Stimulated activated CD8-positive, alpha-beta memory T cell treated with anti-CD3 and anti-CD28 coated beads, Interleukin-4, amount 100 ng/mL, for 1 hour (primary cell): Measurements from ENCODE around the gene POLDIP2.

ENCODE experiments used
- DNase-seq, 2 donors: peaks; one replicate each; pipeline ENCODE4 v3.0.0-alpha.2; 2020; ENCODE audit warnings: low read depth in 2 of 2, low spot score in 1 of 2

Gene POLDIP2

DNA sequence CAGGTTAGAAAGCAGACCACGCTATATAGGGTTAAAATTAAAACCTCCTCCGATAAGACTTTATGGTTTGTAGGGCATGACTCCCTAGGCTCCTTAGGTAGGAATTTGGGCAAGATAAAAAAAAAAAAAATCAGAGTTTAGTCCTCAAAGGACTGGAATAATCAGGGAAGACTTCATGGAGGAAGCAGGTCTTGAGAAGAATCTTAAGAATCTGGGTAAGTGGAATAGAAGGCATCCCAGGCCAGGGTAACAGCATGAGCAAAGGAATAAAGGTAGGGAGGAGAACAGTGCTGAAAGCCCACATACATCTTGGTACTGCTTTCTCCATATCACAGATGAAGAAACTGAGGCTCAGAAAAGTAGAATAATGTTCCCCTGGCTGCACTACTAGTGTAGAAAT is 33.2 kb upstream of the POLDIP2 start:
- DNase-seq: no peak

DNA sequence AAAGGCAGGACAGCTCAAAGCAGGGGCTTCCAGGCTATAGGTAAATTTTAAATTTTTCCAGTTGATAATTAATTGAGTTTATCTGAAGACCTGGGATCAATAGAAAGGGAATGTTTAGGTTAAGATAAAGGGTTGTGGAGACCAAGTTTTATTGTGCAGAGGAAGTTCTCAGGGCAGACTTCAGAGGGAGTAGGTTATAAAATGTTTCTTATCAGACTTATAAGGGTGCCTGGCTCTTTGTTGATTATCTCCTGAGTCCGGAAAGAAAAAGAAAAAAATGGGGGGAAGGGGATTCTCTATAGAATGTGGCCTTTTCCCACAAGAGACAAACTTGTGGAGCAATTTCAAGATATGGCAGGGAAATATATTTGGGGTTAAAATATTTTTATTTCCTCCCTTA is 32.8 kb upstream of the POLDIP2 start:
- DNase-seq: no peak

DNA sequence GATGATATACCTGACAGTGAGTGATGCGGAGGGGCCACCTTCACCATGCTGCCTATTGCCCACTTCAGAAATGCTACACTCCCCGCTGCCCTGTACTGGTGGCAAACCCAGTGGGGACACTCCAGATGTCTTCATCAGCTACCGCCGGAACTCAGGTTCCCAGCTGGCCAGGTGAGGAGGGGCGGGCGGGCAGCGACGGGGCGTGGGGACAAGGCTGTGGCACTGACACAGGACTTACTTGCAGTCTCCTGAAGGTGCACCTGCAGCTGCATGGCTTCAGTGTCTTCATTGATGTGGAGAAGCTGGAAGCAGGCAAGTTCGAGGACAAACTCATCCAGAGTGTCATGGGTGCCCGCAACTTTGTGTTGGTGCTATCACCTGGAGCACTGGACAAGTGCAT is 30.8 kb upstream of the POLDIP2 start:
- no peak for DNase-seq

DNA sequence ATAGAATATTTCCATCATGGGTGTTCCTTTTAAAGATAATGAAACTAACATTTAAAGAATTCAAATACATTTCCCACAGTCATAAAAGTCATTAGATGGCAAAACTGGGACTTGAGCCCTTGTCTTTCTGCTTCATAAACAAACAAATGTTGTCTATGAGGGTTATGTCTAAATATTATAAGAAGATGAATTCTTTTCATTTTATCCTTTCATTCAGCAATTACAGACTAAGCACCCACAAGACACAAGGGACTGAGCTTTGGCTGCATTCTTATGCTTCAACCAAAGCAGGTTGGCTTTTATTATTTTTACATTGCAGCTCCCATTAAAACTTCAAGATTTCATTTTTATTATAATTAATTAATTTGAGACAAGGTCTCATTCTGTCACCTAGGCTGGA is 29.1 kb upstream of the POLDIP2 start:
- no peak for DNase-seq

DNA sequence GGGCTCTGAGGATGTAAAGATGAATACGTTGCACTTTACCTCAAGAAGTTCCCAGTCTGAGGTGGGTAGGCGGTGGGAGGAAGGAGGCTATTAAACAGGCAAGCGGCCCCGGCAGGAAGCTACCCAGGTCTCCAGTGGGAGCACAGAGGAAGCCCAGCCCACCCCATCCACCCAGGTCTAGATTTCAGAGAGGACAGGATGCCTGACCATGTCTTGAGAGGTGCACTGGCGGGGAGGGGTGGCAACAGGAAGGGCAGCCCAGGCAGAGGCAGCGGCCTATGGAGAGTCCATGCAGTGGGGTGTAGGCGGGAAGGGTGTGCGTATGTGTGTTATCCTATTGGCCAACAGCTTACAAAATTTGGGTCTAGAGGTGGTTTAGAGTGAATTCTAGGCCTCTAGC is 28.1 kb upstream of the POLDIP2 start:
- DNase-seq: no peak

DNA sequence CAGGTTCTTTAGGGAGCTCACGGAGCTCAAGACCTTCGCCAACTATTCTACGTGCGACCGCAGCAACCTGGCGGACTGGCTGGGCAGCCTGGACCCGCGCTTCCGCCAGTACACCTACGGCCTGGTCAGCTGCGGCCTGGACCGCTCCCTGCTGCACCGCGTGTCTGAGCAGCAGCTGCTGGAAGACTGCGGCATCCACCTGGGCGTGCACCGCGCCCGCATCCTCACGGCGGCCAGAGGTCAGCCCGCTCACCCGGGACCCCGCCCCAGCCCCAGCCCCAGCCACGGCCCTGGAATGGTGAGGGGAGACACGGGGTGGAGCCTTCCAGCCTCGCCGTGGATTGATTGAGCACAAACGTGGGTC is 27.7 kb upstream of the POLDIP2 start:
- DNase-seq: no peak

DNA sequence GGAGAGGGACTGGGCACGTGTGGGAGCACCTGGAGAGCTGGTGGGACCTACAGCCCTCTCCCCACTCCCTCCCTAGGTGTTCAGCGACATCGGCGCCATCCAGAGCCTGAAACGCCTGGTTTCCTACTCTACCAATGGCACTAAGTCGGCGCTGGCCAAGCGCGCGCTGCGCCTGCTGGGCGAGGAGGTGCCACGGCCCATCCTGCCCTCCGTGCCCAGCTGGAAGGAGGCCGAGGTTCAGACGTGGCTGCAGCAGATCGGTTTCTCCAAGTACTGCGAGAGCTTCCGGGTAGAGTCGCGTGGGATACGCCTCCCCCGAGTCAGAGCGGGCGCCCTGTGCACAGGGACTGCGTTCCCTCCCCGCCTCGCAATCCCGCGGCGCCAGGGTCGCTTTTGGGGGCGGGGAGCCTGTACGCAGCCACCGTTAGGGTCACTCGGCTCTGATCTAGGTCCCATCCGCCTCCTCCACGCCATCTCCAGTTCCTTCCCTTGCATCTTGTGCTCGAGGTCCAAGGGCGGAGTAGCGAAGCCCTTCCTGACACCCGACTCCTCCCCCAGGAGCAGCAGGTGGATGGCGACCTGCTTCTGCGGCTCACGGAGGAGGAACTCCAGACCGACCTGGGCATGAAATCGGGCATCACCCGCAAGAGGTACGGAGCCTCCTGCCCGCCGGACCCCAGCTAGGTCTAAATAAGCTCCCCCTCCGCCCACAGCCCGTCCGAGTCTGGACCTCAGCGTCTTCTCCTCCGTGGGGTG is 27.1 kb upstream of the POLDIP2 start:
- DNase-seq: peak in 1 of 2 donors; percentile 38

DNA sequence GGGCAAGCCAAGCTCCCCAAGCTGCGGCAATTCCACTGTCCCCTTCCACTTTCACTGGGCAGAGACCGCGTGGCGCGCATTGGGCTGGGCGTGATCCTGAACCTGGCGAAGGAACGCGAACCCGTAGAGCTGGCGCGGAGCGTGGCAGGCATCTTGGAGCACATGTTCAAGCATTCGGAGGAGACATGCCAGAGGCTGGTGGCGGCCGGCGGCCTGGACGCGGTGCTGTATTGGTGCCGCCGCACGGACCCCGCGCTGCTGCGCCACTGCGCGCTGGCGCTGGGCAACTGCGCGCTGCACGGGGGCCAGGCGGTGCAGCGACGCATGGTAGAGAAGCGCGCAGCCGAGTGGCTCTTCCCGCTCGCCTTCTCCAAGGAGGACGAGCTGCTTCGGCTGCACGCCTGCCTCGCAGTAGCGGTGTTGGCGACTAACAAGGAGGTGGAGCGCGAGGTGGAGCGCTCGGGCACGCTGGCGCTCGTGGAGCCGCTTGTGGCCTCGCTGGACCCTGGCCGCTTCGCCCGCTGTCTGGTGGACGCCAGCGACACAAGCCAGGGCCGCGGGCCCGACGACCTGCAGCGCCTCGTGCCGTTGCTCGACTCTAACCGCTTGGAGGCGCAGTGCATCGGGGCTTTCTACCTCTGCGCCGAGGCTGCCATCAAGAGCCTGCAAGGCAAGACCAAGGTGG is 24.0 kb upstream of the POLDIP2 start:
- DNase-seq: no peak

DNA sequence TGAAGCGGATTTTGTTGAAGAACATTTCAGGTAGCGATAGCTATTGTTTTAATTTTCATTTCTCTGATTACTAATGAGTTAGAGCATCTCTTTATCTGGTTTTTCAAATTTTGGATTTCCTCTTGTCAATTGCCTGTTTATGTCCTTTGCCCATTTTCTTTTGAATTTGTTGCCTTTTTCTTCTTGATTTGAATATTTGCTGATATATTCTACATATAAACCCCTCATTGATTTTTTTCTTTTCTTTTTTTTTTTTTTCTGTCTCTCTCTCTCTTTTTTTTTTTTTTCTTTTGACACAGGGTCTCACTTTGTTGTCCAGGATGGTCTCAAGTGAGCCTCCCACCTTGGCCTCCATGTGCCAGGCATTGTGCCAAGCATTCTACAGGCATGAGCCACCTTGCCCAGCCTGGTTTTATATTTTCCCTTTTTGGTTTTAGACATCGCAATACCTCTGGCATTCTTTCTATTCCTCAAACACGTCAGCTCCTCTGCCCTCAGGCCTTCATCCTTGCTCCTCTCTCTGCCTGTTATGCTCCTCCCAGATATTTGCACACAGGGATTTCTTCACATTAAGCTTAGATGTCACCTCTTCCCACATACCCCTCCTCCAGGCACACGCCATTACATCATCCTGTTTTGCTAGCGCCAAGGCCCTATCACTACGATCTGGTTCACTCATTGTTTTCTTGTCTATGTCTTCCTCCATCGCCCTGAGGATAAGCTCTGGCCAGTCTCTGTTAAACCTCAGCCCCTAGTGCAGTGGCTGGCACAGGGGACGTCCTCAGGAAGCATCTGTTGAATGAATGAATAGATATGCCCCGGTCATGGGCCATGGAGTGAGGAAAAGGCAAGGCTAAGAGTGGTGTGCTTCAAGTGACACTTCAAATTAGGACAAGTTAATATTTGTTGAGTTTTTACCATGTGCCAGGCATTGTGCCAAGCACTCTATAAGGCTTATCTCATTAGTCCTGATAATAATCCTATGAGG is 22.8 kb upstream of the POLDIP2 start:
- no peak for DNase-seq

DNA sequence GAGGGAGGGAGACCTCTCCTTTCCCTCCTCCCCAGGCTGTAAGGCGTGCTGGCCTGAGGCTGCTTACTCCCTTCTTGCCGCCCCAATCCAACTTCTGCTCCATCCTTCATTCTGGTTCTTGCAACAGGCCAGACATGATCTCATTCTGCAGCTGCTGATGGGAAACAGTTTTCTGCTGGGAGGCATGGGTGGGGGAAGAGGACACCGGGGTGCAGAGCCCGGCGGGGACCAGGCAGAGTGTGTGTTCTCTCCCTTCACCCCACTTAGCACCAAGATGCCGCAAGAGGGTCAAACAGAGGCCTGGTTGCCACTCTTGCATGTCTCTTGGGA is 15.6 kb upstream of the POLDIP2 start:
- no peak for DNase-seq

DNA sequence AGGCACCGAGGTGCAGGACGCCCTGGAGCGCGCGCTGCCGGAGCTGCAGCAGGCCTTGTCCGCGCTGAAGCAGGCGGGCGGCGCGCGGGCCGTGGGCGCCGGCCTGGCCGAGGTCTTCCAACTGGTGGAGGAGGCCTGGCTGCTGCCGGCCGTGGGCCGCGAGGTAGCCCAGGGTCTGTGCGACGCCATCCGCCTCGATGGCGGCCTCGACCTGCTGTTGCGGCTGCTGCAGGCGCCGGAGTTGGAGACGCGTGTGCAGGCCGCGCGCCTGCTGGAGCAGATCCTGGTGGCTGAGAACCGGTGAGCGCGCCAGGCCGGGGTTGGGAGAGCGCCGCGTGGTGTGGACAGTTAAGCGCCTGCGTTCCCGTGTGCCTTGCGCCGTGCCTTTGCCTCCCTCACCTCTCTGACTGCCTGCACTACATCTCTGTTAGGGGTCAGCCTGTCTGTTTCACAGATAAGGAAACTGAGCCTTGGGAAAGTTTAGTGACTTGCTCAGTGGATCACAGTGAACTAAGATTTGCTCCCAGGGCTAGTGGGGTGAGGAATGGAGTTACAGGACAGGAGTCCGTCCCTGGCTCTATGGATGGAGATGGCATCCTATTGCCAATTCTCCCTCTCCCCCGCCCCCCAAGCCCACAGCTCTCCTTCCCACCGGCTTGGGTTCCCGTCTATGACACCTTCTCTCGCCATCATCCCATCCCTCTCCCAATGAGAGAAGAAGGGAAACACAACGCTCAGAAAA is 15.0 kb upstream of the POLDIP2 start:
- DNase-seq: no peak

DNA sequence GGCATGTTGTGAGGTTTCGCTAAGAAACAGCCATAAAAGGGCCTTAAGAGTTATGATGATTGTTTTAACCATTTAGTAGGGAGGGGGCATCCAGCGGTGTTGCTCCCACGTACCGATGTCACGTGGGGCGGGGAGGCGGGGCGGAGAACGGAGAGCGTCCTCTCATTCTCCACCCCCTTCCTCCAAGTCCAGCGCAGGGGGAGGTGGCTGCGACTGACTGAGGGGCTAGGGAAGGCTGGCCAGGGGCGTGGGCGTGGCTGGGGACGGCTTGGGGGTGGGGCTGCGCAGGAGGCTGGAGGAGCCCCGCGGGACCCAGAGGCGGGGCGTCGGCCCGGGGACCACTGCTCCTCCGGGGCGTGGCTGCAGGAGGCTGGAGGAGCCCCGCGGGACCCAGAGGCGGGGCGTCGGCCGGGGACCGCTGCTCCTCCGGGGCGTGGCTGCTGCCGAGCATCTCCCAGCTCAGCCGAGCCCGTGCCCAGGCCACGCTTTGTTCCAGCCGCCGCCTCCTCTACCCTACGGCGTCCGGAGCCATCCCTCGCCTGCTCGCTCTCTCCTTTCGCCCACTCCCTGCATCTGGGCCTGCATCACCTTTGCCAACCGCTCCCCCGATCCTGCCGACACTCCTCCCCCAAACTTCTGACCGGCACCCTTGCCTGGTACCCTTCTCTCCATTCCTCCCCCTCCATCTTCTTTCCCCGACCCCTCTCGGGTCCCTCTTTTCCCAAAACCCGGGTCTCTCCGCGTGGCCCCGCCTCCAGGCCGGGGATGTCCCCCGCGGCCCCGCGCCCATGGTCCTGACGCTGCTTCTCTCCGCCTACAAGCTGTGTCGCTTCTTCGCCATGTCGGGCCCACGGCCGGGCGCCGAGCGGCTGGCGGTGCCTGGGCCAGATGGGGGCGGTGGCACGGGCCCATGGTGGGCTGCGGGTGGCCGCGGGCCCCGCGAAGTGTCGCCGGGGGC is 14.2 kb upstream of the POLDIP2 start, which contains the start of gene SARM1:
SARM1 (plus strand) TSS at position 450 of the 958 bp plus-strand sequence; CDS start at position 789, 339 bp downstream.
- peak; percentile 60 for DNase-seq

DNA sequence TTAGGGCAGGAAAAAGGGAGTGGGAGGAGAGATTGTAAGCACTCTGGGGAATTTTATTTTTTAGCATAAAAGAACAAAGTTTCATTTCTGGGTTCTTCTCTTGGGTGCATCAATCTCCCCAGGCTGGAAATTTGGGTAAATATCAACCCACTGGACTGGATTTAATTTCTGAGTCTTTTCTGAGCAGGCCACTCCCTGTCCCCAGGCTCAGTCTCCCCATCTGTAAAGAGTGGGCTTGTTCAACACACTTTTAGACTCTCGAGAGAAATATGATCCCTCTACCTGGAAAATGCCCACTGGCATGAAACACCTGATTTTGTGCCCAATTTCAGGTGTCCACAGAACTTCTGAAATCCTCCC is 13.4 kb upstream of the POLDIP2 start:
- no peak for DNase-seq

DNA sequence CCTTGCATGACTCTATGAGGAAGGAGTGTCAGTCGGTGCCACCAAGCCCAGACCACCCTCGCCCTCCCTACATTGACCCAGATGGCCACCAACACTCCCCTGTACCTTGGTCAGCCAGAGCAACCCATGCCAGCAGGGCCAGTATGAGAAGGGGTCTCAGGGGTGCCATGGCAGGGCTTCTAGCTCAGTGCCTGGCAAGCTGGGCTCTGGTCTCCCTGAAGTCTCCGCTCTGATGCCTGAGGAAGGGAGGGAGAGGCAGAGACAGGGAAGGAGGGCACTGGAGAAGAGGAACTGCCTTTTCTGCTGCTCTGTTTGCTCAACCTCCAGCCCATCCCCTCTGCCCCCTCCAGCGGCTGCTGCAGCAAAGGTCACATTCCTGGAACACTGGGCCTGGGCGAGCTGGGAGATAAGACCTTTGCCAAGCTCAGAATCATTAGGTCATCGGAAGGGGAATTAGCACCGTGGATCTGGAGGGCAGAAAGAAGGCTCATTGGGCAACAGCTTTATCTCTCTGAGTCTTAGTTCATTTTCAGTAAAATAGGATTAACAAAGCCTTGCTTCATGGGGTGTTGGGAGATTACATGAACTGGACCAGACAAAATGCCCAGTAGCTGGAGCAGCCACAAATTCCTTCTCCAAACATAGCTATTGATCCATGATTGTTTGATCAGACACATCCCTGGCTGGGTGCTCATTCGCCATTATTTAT is 12.9 kb upstream of the POLDIP2 start, which contains the start of gene VTN:
VTN (minus strand) TSS at position 273 of the 709 bp plus-strand sequence; CDS start at position 169, 104 bp downstream.
- no peak for DNase-seq

DNA sequence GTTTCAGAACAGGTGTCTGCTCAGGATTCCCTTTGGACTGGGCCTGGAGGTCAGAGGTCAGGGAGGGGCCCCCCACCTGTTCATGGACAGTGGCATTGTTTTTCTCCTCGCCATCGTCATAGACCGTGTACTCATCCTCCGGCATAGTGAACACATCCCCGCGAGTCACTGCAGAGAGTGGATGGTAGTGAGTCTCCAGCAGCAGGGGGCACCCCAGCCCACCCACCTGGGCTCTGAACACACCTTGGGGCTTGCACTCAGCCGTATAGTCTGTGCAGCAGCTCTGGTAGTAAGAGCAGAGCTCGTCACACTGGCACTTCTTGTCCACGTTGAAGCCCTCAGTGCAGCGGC is 12.3 kb upstream of the POLDIP2 start:
- DNase-seq: no peak

DNA sequence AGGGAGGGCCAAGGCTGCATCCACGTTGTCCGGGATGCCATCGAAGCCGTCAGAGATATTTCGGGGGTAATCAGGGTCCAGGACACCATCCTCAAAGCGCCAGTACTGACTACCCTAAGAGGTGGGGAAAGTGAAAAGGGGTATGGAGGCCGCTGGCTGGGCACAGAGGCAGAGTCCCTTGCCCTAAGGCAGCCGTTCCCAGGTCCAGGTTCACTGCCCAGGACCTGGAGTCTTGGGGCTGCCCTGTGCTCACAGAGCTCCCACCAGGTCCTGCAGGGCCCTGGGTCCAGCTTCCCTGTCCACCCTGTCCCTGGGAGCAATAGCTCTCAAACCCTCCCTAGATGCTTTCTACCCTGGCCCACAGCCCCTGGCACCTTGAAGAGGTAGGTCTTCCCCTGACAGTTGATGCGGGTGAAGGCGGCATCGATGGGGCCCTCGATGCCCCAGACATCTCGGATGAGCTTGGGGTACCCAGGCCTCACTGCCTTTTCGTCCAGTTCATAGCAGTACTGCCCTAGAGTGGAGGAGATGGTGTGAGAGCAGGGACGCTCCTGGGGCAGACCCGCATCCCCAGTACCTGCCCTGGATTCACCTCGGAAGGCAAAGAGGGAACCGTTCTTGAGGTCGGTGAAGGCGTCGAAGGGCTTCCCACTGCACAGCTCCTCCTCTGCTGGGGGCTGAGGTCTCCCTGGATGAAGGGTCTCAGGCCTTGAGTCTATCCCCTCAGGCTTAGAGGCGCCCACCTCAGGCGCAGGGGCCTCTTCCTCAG is 11.8 kb upstream of the POLDIP2 start:
- no peak for DNase-seq

DNA sequence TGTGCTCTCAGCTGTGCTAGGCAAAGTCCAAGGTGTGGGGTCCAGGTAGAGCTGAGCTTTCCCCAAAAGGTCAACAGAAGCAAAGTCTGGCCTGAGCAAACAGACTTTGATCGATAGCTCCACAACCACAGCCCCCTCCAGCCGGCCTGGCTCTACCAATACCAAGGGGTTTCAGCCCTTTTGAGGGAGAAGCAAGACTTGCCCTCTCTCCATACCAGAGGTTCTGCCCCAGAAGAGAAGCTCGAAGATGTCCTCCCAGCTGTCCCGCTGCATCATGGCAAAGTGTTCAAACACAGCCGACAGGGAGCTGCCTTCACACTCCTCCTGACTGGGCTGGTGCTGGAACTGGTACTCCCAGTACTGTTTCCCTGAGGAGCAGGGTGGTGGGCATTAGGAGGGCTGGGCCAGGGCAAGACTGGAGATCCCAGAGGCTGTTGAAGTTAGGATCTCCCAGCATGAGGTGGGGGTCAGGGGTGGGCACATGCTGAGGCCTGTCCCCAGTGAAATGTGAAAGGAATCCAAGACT is 11.0 kb upstream of the POLDIP2 start:
- no peak for DNase-seq

DNA sequence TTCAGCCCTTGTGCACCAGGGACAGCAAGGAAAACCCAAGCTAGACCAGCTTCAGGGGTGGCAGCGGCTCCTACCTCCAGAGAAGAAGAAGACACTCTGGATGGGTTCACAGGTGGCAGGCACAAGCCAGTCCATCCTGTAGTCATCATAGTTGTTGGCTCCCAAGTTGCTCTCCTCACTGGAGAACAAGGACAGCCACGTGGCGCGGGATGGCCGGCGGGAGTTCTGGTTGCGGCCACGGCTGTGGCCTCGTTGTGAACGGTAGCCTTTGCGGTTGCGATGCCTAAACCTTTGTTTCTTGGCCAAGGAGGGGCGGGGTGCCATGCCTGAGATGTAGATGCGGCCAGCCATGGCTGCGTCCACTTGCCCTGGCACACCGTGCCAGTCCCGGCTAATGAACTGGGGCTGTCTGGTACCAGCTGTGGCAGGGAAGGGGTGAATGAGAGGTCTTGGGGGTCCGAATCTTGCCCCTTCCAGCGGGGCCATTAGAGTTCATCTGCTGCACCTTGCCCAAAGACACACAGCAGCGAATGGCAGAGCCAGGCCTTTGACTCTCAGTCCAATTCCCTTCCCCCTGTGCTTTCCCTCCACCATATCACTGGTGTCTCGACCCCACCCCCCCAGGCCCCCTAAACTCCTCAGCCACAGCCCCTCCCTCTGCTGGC is 10.4 kb upstream of the POLDIP2 start:
- no peak for DNase-seq
